Panc1 (cell line): Measurements from ENCODE around the gene DDX10.

Source experiments
- CTCF ChIP-seq: fragments of 450-650 bp; IDR thresholded peaks from 2 replicates; pipeline ENCODE4 v1.5.1; 2017; ENCODE audit warnings: mild to moderate bottlenecking
- POLR2AphosphoS5 ChIP-seq: IDR thresholded peaks from 2 replicates; pipeline ENCODE4 v1.6.1; 2012; ENCODE audit warnings: mild to moderate bottlenecking, low read depth, low read length, moderate library complexity
- SIN3A ChIP-seq: IDR thresholded peaks from 2 replicates; pipeline ENCODE4 v1.6.1; 2012; ENCODE audit warnings: low read depth, mild to moderate bottlenecking, low read length, moderate library complexity, borderline replicate concordance; ENCODE audit not compliant: insufficient read depth
- TCF7L2 ChIP-seq: IDR thresholded peaks from 2 replicates; pipeline ENCODE4 v1.6.1; 2011; ENCODE audit warnings: mild to moderate bottlenecking, low read depth, low read length, inconsistent platforms

GRCh38 chr11:108984523-108984922 lies 319.7 kb downstream of the DDX10 start:
- TF ChIP-seq CTCF = no peak
- no peak for TF ChIP-seq POLR2AphosphoS5
- no peak for TF ChIP-seq TCF7L2
- TF ChIP-seq SIN3A = no peak
